Measurements from ENCODE around the gene BMPR2. TPM values are rescaled to one million over a fixed set of nuclear protein-coding genes. Genes with fewer than 3 reads are reported as not detected.
"Not testable (repeated sequence)": the region's sequence is repeated elsewhere in the genome, so short reads cannot be mapped to it uniquely, and the experiment has no call there.

BMPR2 gene
- total and polyA plus RNA-seq, 10 donors = 3.2 to 71.3 (median 50.4) TPM

DNA sequence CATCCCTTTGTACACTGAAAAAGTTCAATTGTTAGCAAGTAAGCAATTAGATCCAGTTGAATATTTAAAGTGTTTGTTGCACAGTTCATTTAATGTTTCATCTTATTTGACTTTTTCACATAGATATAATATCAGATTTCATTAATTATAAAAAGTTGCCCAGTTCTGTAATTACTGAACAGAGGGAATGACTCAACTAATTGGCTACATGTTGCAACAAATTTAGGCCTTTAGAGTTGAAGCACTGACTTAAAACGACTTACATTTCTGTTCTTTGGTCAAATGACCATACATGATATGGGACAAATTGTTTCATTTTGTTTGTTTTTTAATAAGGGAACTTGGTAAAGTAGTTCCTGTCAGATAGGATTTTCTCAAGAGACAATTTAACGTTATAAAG, 190.2 kb downstream of the BMPR2 start:
- 54 to 73% (median 73%) methylated on average over 2 of the region's 2 CpGs for WGBS, 5 donors
- no peak for DNase-seq
- no peak for TF ChIP-seq POLR2AphosphoS5 (IDR thresholded peaks at IDR 0.05)
- TF ChIP-seq POLR2A (IDR thresholded peaks at IDR 0.05) = no peak
- TF ChIP-seq CTCF (IDR thresholded peaks at IDR 0.05 in 8 of 11, conservative IDR thresholded peaks at IDR 0.05 in 3 of 11) = no peak
- H3K4me3 ChIP-seq = no peak overlapping the region
- H3K27me3 ChIP-seq (replicated peaks in 1 of 7) = no peaks in the 10 kb centered on the region
- no peak overlapping the region for H3K27ac ChIP-seq
- no peaks in the 10 kb centered on the region for H3K4me1 ChIP-seq
- H3K9me3 ChIP-seq = no peaks in the 10 kb centered on the region
- intact Hi-C loops (cut with DNase I; ENCODE audit: low total_unique reads) = no loop called here
- H3K36me3 ChIP-seq = peaks cover 0 to 6% (median 0%) of the 10 kb centered on the region in 6 donors

- no peak overlapping the region for H3K4me3 ChIP-seq
- H3K4me1 ChIP-seq = no peaks in the 10 kb centered on the region
- WGBS, 5 donors = 85 to 96% (median 96%) methylated on average over 2 of the region's 2 CpGs
- H3K36me3 ChIP-seq = no peaks in the 10 kb centered on the region
- no peaks in the 10 kb centered on the region for H3K27me3 ChIP-seq (replicated peaks in 1 of 7)
- no peak overlapping the region for H3K27ac ChIP-seq
- TF ChIP-seq CTCF (IDR thresholded peaks at IDR 0.05 in 8 of 11, conservative IDR thresholded peaks at IDR 0.05 in 3 of 11) = no peak
- TF ChIP-seq POLR2AphosphoS5 (IDR thresholded peaks at IDR 0.05) = no peak
- TF ChIP-seq POLR2A (IDR thresholded peaks at IDR 0.05) = no peak
- intact Hi-C loops (cut with DNase I; ENCODE audit: low total_unique reads) = loop anchor here (10.0 kb wide), 2 partner anchors 880 to 1330 kb away; no protein-coding TSS in a partner anchor
- no peak for DNase-seq
- no peaks in the 10 kb centered on the region for H3K9me3 ChIP-seq
These were observed 198.4 kb downstream of the BMPR2 start for GRCh38 chr2:202574541-202574940.

DNA sequence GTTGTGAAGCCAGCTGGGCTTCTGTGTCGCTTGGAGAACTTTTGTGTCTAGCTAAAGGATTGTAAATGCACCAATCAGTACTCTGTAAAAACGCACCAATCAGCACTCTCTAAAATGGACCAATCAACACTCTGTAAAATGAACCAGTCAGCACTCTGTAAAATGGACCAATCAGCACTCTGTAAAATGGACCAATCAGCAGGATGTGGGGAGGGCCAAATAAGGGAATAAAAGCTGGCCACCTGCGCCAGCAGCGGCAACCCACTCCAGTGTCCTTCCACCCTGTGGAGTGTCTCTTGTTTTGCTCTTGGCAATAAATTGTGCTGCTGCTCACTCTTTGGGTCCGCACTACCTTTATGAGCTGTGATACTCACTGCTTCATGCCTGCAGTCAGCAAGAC, 199.1 kb downstream of the BMPR2 start:
- H3K4me1 ChIP-seq; H3K36me3 ChIP-seq; DNase-seq; H3K27me3 ChIP-seq (replicated peaks in 1 of 7); H3K27ac ChIP-seq; H3K9me3 ChIP-seq; H3K4me3 ChIP-seq: not testable (repeated sequence)
- WGBS, 5 donors = 95 to 99% (median 97%) methylated on average over 5 of the region's 5 CpGs
- intact Hi-C loops (cut with DNase I; ENCODE audit: low total_unique reads) = loop anchor here (10.0 kb wide), 2 partner anchors 880 to 1330 kb away; no protein-coding TSS in a partner anchor

GRCh38 chr2:202577250-202578183, 201.4 kb downstream of the BMPR2 start:
- Histone ChIP-seq H3K4me3 (no peak overlapping the region), H3K27ac (no peak overlapping the region), H3K36me3 (no peaks in the 10 kb centered on the region), H3K27me3 (replicated peaks in 1 of 7) (no peaks in the 10 kb centered on the region), H3K4me1 (no peaks in the 10 kb centered on the region), H3K9me3 (no peaks in the 10 kb centered on the region)
- DNase-seq = no peak
- 80 to 95% (median 84%) methylated on average over 9 to 10 of the region's 10 CpGs for WGBS, 5 donors
- TF ChIP-seq POLR2AphosphoS5 (IDR thresholded peaks at IDR 0.05) (no peak), CTCF (IDR thresholded peaks at IDR 0.05 in 8 of 11, conservative IDR thresholded peaks at IDR 0.05 in 3 of 11) (no peak), POLR2A (IDR thresholded peaks at IDR 0.05) (no peak)
- intact Hi-C loops (cut with DNase I; ENCODE audit: low total_unique reads) = loop anchor here (10.0 kb wide), 2 partner anchors 877 to 1327 kb away; no protein-coding TSS in a partner anchor

- H3K27me3 ChIP-seq (replicated peaks in 1 of 7); intact Hi-C loops (cut with DNase I; ENCODE audit: low total_unique reads): not testable (repeated sequence)
- 81 to 92% (median 91%) methylated on average over 7 of the region's 7 CpGs for WGBS, 5 donors
These were observed 206.7 kb downstream of the BMPR2 start for GRCh38 chr2:202582846-202583245.

More at GRCh38 chr2:202582846-202583245, 206.7 kb downstream of the BMPR2 start:
- H3K36me3 ChIP-seq, H3K4me3 ChIP-seq, DNase-seq, H3K27ac ChIP-seq, H3K9me3 ChIP-seq, H3K4me1 ChIP-seq: not testable (repeated sequence)
